GM12892 (cell line): Measurements from ENCODE around the gene OR51B4.

Experiments
- DNase-seq: peaks from one replicate; pipeline ENCODE4 v3.0.0; 2011; ENCODE audit not compliant: insufficient read length
- FAIRE-seq: peaks from 2 replicates; lab custom pipeline; 2011; peaks lifted over from hg19 to GRCh38; lab: Jason Lieb, UNC
- POLR2A ChIP-seq: IDR thresholded peaks from 2 replicates; pipeline ENCODE4 v1.6.1; 2011; ENCODE audit warnings: low read depth, low read length, control low read depth
- POLR2AphosphoS5 ChIP-seq: IDR thresholded peaks from 2 replicates; pipeline ENCODE4 v1.6.1; 2011; ENCODE audit warnings: low read depth, low read length, control low read depth
- TAF1 ChIP-seq: IDR thresholded peaks from 2 replicates; pipeline ENCODE4 v1.6.1; 2011; ENCODE audit warnings: low read depth, mild to moderate bottlenecking, control low read depth, low read length, borderline replicate concordance

OR51B4 gene

GRCh38 chr11:5291207-5291838 lies 10.4 kb downstream of the OR51B4 start:
- no peak for TF ChIP-seq TAF1
- TF ChIP-seq POLR2AphosphoS5, result no peak
- no peak for TF ChIP-seq POLR2A
- DNase-seq (peak; percentile 4), FAIRE-seq (no peak)

DNA sequence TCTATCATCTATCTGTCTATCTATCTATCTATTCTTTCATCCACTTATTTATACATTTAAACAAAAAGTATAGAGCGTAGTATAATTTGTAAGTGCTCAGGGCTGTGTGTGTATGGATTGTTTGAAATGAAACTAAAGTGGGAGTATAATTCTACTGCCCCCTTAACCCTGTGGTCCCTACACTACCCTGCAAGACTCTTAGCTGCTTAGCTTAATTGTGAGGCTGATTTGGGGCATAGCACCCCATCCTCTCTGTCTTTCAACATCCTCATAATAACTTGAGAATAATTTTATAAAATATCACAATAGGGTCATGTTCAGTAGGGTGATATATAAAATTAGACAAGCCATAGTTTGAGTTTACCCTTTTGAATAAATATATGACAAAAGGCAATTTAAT lies 11.6 kb downstream of the OR51B4 start:
- DNase-seq (no peak), FAIRE-seq (no peak)
- no peak for TF ChIP-seq POLR2AphosphoS5

GRCh38 chr11:5289696-5290095 lies 12.1 kb downstream of the OR51B4 start:
- TF ChIP-seq POLR2A (no peak), TAF1 (no peak), POLR2AphosphoS5 (no peak)
- DNase-seq (no peak), FAIRE-seq (no peak)

GRCh38 chr11:5288906-5289550 lies 12.7 kb downstream of the OR51B4 start:
- DNase-seq (no peak), FAIRE-seq (no peak)
- TF ChIP-seq POLR2AphosphoS5 (no peak), POLR2A (no peak), TAF1 (no peak)

- TF ChIP-seq POLR2A (no peak), POLR2AphosphoS5 (no peak), TAF1 (no peak)
- FAIRE-seq (no peak), DNase-seq (no peak)
Measured at GRCh38 chr11:5288108-5288905, 13.4 kb downstream of the OR51B4 start.

GRCh38 chr11:5286901-5287300 lies 14.8 kb downstream of the OR51B4 start:
- FAIRE-seq (no peak), DNase-seq (no peak)
- no peak for TF ChIP-seq TAF1
- TF ChIP-seq POLR2AphosphoS5, result no peak
- no peak for TF ChIP-seq POLR2A

- DNase-seq, result no peak
- no peak for TF ChIP-seq POLR2A
- no peak for TF ChIP-seq POLR2AphosphoS5
- TF ChIP-seq TAF1, result no peak
- FAIRE-seq, result no peak
Measured at GRCh38 chr11:5286351-5286750, 15.4 kb downstream of the OR51B4 start.

GRCh38 chr11:5285703-5286340 lies 15.9 kb downstream of the OR51B4 start:
- DNase-seq (no peak), FAIRE-seq (no peak)
- no peak for TF ChIP-seq POLR2A

- DNase-seq (no peak), FAIRE-seq (no peak)
- TF ChIP-seq POLR2A (no peak), TAF1 (no peak), POLR2AphosphoS5 (no peak)
Measured at GRCh38 chr11:5284637-5285036, 17.1 kb downstream of the OR51B4 start.

- DNase-seq (no peak), FAIRE-seq (no peak)
- TF ChIP-seq TAF1 (no peak), POLR2A (no peak)
Measured at GRCh38 chr11:5283882-5284281, 17.9 kb downstream of the OR51B4 start.

GRCh38 chr11:5283086-5283485 lies 18.7 kb downstream of the OR51B4 start:
- DNase-seq (no peak), FAIRE-seq (no peak)
- TF ChIP-seq TAF1 (no peak), POLR2A (no peak), POLR2AphosphoS5 (no peak)

- DNase-seq (no peak), FAIRE-seq (no peak)
- no peak for TF ChIP-seq POLR2A
- no peak for TF ChIP-seq TAF1
- TF ChIP-seq POLR2AphosphoS5, result no peak
Measured at GRCh38 chr11:5282628-5283027, 19.1 kb downstream of the OR51B4 start.
